ENCODE measurements around the gene SDCCAG8.
A peak's percentile ranks its signal among the peaks of the same experiment; 100 is the strongest.
"Not testable (repeated sequence)": the region's sequence is repeated elsewhere in the genome, so short reads cannot be mapped to it uniquely, and the experiment has no call there.

Gene SDCCAG8

GRCh38 chr1:243332440-243332839 lies 76.6 kb downstream of the SDCCAG8 start:
- TF ChIP-seq MYC (IDR thresholded peaks at IDR 0.05; ENCODE audit: low read depth, low read length) = no peak
- no peak for TF ChIP-seq CTCF (IDR thresholded peaks at IDR 0.05; ENCODE audit: low read depth, low read length)
- no peak for TF ChIP-seq POLR2A (IDR thresholded peaks at IDR 0.05; ENCODE audit: extremely low read depth, insufficient read length)
- no peak for TF ChIP-seq MAX (IDR thresholded peaks at IDR 0.05; ENCODE audit: low read depth, low read length)
- H3K4me3 ChIP-seq (ENCODE audit: low read depth, low read length) = no peak overlapping the region

GRCh38 chr1:243335292-243335691 lies 79.5 kb downstream of the SDCCAG8 start:
- H3K4me3 ChIP-seq (ENCODE audit: low read depth, low read length) = no peak overlapping the region
- TF ChIP-seq POLR2A (IDR thresholded peaks at IDR 0.05; ENCODE audit: extremely low read depth, insufficient read length) (no peak), MAX (IDR thresholded peaks at IDR 0.05; ENCODE audit: low read depth, low read length) (no peak), MYC (IDR thresholded peaks at IDR 0.05; ENCODE audit: low read depth, low read length) (no peak), CTCF (IDR thresholded peaks at IDR 0.05; ENCODE audit: low read depth, low read length) (no peak)
- no peak for DNase-seq (ENCODE audit: low read depth)

More at GRCh38 chr1:243332440-243332839, 76.6 kb downstream of the SDCCAG8 start:
- no peak for DNase-seq (ENCODE audit: low read depth)

DNA sequence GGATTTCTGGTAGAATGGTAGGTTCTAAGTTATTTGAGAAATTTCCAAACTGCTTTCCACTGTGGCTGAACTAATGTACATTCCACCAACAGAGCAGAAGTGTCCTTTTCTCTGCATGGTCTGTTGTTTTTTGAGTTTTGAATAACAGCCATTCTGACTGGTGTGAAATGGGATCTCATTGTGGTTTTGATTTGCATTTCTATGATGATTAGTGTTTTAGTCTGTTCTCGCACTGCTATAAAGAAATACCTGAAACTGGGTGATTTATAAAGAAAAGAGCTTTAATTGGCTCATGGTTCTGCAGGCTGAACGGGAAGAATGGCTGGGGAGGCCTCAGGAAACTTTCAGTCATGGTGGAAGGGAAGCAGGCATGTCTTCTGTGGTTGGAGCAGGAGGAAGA lies 80.3 kb downstream of the SDCCAG8 start:
- DNase-seq (ENCODE audit: low read depth) = no peak
- H3K4me3 ChIP-seq (ENCODE audit: low read depth, low read length) = no peak overlapping the region
- no peak for TF ChIP-seq POLR2A (IDR thresholded peaks at IDR 0.05; ENCODE audit: extremely low read depth, insufficient read length)
- TF ChIP-seq MYC (IDR thresholded peaks at IDR 0.05; ENCODE audit: low read depth, low read length) = no peak
- TF ChIP-seq CTCF (IDR thresholded peaks at IDR 0.05; ENCODE audit: low read depth, low read length) = no peak
- no peak for TF ChIP-seq MAX (IDR thresholded peaks at IDR 0.05; ENCODE audit: low read depth, low read length)

DNA sequence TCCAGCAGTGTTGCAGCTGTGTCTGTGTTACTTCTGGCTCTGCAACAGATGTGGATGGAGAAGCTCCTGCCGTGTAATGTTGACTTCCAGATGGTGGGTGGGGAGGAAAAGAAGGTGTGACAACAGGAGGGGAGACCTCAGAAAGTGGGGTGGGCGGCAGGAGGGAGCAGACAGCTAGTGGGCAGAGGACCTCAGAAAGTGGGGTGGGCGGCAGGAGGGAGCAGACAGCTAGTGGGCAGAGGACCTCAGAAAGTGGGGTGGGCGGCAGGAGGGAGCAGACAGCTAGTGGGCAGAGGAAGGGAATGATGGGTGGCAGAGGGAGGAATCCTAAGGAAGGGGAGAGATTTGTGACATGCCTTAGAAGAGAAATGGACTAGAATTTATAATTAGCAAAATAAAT lies 83.0 kb downstream of the SDCCAG8 start:
- H3K4me3 ChIP-seq (ENCODE audit: low read depth, low read length); DNase-seq (ENCODE audit: low read depth): not testable (repeated sequence)

- TF ChIP-seq MYC (IDR thresholded peaks at IDR 0.05; ENCODE audit: low read depth, low read length) (no peak), CTCF (IDR thresholded peaks at IDR 0.05; ENCODE audit: low read depth, low read length) (no peak), MAX (IDR thresholded peaks at IDR 0.05; ENCODE audit: low read depth, low read length) (no peak), POLR2A (IDR thresholded peaks at IDR 0.05; ENCODE audit: extremely low read depth, insufficient read length) (no peak)
Measured at GRCh38 chr1:243341074-243341473, 85.2 kb downstream of the SDCCAG8 start.

GRCh38 chr1:243343970-243344937 lies 88.4 kb downstream of the SDCCAG8 start:
- DNase-seq (ENCODE audit: low read depth) = peak; percentile 52
- TF ChIP-seq CTCF (IDR thresholded peaks at IDR 0.05; ENCODE audit: low read depth, low read length) (peak; percentile 21), MYC (IDR thresholded peaks at IDR 0.05; ENCODE audit: low read depth, low read length) (no peak)
- no peak overlapping the region for H3K4me3 ChIP-seq (ENCODE audit: low read depth, low read length)

More at GRCh38 chr1:243341074-243341473, 85.2 kb downstream of the SDCCAG8 start:
- no peak overlapping the region for H3K4me3 ChIP-seq (ENCODE audit: low read depth, low read length)
- no peak for DNase-seq (ENCODE audit: low read depth)
